ENCODE measurements around the gene LRPPRC.

LRPPRC gene

DNA sequence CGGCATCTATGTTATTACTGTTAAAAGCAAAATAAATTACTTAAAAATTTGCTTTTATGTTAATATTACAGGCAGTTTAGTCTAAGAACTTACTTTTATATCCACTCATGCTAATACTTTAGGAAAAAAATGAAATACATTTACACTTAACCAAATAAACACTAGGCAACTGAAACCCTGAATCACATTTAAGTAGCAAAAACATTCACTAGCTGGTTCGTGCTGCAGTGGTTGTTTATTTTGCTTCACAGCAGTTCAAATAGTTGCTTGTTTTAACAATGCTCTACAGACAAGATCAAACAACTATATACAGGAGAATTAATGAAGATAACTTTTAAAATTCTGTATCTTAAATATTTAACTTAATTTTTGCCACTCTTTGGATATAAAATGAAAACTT, 96.2 kb downstream of the LRPPRC start:
- TF ChIP-seq TAF1 (IDR thresholded peaks at IDR 0.05; ENCODE audit: borderline replicate concordance, insufficient read depth, low read length) (no peak), POLR2AphosphoS5 (IDR thresholded peaks at IDR 0.05; ENCODE audit: low read depth, low read length) (no peak)

DNA sequence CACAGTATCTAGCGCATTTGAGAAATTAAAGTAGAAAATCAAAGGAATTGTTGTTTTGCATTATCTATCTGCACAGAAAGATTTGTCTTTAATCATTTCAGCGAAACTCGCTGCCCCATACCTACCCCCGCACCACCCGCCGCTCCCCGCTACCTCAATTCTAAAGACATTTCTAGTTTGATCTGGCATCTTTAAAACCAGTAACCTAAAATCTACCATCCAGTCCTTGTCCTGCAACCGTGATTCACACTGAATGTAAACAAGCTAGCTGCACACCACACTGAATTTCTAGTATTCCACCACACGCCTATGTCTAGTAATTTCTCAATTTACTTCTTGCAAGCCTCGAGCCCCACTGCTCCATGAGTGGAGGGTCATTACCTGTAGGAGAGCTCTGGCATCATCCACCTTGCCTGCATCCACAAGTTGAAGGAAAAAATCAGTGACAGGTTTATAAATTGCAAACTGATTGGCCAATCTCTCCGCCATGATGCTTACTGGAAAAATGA, 96.9 kb downstream of the LRPPRC start:
- TF ChIP-seq SIN3A (IDR thresholded peaks at IDR 0.05; ENCODE audit: borderline replicate concordance, insufficient read depth, low read length) (no peak), FOXP2 (optimal IDR thresholded peaks at IDR 0.05; ENCODE audit: borderline replicate concordance, extremely low read depth, extremely low read length, insufficient read depth) (no peak), REST (IDR thresholded peaks at IDR 0.05; ENCODE audit: insufficient read depth in 1 of 2, low read depth in 2 of 2, low read length in 2 of 2) (no peak), TAF1 (IDR thresholded peaks at IDR 0.05; ENCODE audit: borderline replicate concordance, insufficient read depth, low read length) (no peak), POLR2AphosphoS5 (IDR thresholded peaks at IDR 0.05; ENCODE audit: low read depth, low read length) (no peak)

GRCh38 chr2:43898134-43898837, 97.5 kb downstream of the LRPPRC start:
- no peak for TF ChIP-seq TAF1 (IDR thresholded peaks at IDR 0.05; ENCODE audit: borderline replicate concordance, insufficient read depth, low read length)

GRCh38 chr2:43897492-43897891, 98.3 kb downstream of the LRPPRC start:
- TF ChIP-seq REST (IDR thresholded peaks at IDR 0.05; ENCODE audit: insufficient read depth in 1 of 2, low read depth in 2 of 2, low read length in 2 of 2) (no peak), TAF1 (IDR thresholded peaks at IDR 0.05; ENCODE audit: borderline replicate concordance, insufficient read depth, low read length) (no peak), SIN3A (IDR thresholded peaks at IDR 0.05; ENCODE audit: borderline replicate concordance, insufficient read depth, low read length) (no peak)

GRCh38 chr2:43896906-43897305, 98.9 kb downstream of the LRPPRC start:
- no peak for TF ChIP-seq SIN3A (IDR thresholded peaks at IDR 0.05; ENCODE audit: borderline replicate concordance, insufficient read depth, low read length)
- no peak for TF ChIP-seq FOXP2 (optimal IDR thresholded peaks at IDR 0.05; ENCODE audit: borderline replicate concordance, extremely low read depth, extremely low read length, insufficient read depth)
- no peak for TF ChIP-seq TAF1 (IDR thresholded peaks at IDR 0.05; ENCODE audit: borderline replicate concordance, insufficient read depth, low read length)
- TF ChIP-seq POLR2AphosphoS5 (IDR thresholded peaks at IDR 0.05; ENCODE audit: low read depth, low read length), result no peak
- TF ChIP-seq REST (IDR thresholded peaks at IDR 0.05; ENCODE audit: insufficient read depth in 1 of 2, low read depth in 2 of 2, low read length in 2 of 2), result no peak

DNA sequence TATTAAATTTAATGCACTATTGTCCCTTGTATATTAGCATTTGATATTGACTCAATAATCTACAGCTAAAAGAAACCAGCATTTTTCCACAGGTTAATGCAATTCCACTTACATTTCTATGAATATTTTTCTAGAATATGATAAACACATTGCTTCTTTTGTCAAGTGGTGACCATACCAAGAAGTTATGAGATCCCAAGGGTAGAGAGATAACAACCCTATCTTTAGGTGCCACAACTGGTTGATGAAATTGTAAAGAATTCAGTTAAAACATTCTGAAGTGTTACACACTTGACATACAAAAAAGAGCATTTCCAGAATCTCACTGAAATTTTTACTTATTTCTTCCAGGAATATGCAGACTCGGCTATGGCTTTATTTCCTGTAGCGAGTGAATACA, 101.0 kb downstream of the LRPPRC start:
- TF ChIP-seq REST (IDR thresholded peaks at IDR 0.05; ENCODE audit: insufficient read depth in 1 of 2, low read depth in 2 of 2, low read length in 2 of 2) (no peak), FOXP2 (optimal IDR thresholded peaks at IDR 0.05; ENCODE audit: borderline replicate concordance, extremely low read depth, extremely low read length, insufficient read depth) (no peak)

Measured in PFSK-1 (cell line).